Upper lobe of left lung (tissue), 4 donors: ENCODE measurements around the gene AKIP1.

ENCODE experiments used
- POLR2A ChIP-seq, 4 donors: fragments of 450-650 bp; IDR thresholded peaks; one replicate each; pipeline ENCODE4 v1.5.1; 2016 to 2017; ENCODE audit warnings: antibody characterized with exemption in 4 of 4, mild to moderate bottlenecking in 2 of 4
- POLR2AphosphoS5 ChIP-seq, 2 donors: sonication (generic); formaldehyde crosslinking; IDR thresholded peaks; one replicate each; pipeline ENCODE4 v1.5.1; 2017; ENCODE audit warnings: antibody characterized with exemption in 2 of 2

DNA sequence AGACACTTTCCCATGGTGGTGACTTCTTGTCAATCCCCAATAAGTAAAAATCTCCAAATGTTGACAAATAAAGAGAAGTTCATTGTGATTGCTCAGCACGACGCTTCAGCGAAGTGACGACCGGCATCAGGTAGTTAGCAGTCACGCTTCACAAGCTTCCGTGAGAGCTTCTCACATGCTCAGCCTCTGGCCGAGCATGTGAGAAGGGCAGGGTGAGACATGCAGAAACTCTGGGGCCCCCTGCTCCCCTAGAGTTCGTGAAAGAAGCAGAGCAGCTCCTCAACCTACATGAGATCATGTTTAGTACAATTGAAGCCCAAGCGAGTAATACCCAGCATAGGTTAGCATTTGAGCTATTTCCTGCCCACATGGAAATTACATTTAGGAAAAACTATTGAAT, 26.2 kb downstream of the AKIP1 start:
- TF ChIP-seq POLR2A (IDR thresholded peaks at IDR 0.05) = no peak
- no peak for TF ChIP-seq POLR2AphosphoS5 (IDR thresholded peaks at IDR 0.05)
